Esophagus muscularis mucosa (tissue), 4 donors: ENCODE results near the gene PTBP1. TPM values are rescaled to one million over a fixed set of nuclear protein-coding genes. Genes with fewer than 3 reads are reported as not detected.
A peak's percentile ranks its signal among the peaks of the same experiment; 100 is the strongest.

Experiments
- DNase-seq: peaks from one replicate; pipeline ENCODE4 v3.0.0-alpha.2; 2017; ENCODE audit errors: extremely low spot score
- H3K27ac ChIP-seq, 4 donors: fragments of 200-600 bp; sonication (generic); replicated peaks in 1 of 4; 1 replicate in 3 of 4; 2 replicates in 1 of 4; pipeline ENCODE4 v1.5.1; 2016 to 2019; ENCODE audit warnings: mild to moderate bottlenecking in 1 of 4
- H3K27me3 ChIP-seq, 4 donors: fragments of 200-600 bp; sonication (generic); one replicate each; pipeline versions ENCODE4 v1.5.1 to v1.6.0; 2016 to 2019
- H3K36me3 ChIP-seq, 4 donors: fragments of 200-600 bp; sonication (generic); one replicate each; pipeline ENCODE4 v1.5.1; 2016 to 2019
- H3K4me1 ChIP-seq, 4 donors: fragments of 200-600 bp; sonication (generic); one replicate each; pipeline ENCODE4 v1.5.1; 2016 to 2019
- H3K4me3 ChIP-seq, 4 donors: fragments of 200-600 bp; sonication (generic); 1 replicate in 2 of 4; 2 replicates in 2 of 4; pipeline ENCODE4 v1.5.1; 2016 to 2019; ENCODE audit warnings: mild to moderate bottlenecking in 4 of 4, moderate library complexity in 1 of 4
- H3K9me3 ChIP-seq, 4 donors: fragments of 200-600 bp; sonication (generic); 1 replicate in 3 of 4; 2 replicates in 1 of 4; pipeline ENCODE4 v1.5.1; 2016 to 2019
- EP300 ChIP-seq: sonication (generic); formaldehyde crosslinking; IDR thresholded peaks from one replicate; pipeline ENCODE4 v1.6.1; 2017; ENCODE audit warnings: antibody characterized with exemption
- POLR2A ChIP-seq: fragments of 450-650 bp; IDR thresholded peaks from one replicate; pipeline ENCODE4 v1.6.1; 2017; ENCODE audit warnings: antibody characterized with exemption, moderate library complexity, mild to moderate bottlenecking, low read depth
- POLR2AphosphoS5 ChIP-seq, 2 donors: sonication (generic); formaldehyde crosslinking; IDR thresholded peaks; one replicate each; pipeline ENCODE4 v1.6.1; 2017; ENCODE audit warnings: antibody characterized with exemption in 2 of 2
- WGBS: methylation state at CpG from one replicate; pipeline ENCODE4 v1.1.5; 2018; 5-methylcytosine and 5-hydroxymethylcytosine counted together
- intact Hi-C: fragments of 100-400 bp; cut with DNase I; formaldehyde crosslinking; loops from one replicate; pipeline ENCODE4 v1.15.1; 2023
- total RNA-seq, 4 donors: library from RNA; depleted of rRNA; stranded (reverse); fragments of >200 nt; gene quantifications; one replicate each; pipeline versions ENCODE4 v1.1.0 to v1.2.1, GENCODE V29; 2016
- TF ChIP-seq, protein P1 (sequence below), 3 experiments: fragments of 200-600 bp in 2 of 3; fragments of 450-650 bp in 1 of 3; sonication (generic) in 2 of 3; IDR thresholded peaks; one replicate each; pipeline ENCODE4 v1.5.1; 2017 to 2019; ENCODE audit warnings: antibody characterized with exemption in 3 of 3, mild to moderate bottlenecking in 2 of 3, moderate library complexity in 1 of 3

PTBP1 gene
- total RNA-seq, 4 donors from 2014 or later: 76.8 to 110 (median 95.3) TPM

DNA sequence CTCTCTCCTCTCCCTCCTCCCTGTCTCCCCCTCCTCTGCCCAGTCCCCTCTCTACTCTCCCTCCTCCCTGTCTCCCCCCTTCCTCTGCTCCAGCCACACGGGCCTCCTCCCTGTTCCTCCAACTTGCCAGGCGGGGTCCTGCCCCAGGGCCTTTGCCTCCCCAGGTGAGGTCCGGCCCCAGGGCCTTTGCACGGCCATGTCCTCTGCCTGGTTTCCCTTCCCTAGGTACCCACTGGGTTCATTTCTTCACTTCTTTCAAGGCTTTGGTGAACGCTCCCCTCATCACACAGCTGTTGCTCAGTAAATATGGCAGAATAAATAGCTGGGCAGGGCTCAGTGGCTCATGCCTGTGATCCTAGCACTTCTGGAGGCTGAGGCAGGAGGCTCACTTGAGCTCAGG is 25.2 kb upstream of the PTBP1 start:
- no peaks in the 10 kb centered on the region for H3K36me3 ChIP-seq
- 87% methylated on average over 5 of the region's 5 CpGs for WGBS
- no peak for DNase-seq
- H3K9me3 ChIP-seq: no peaks in the 10 kb centered on the region
- no peak for TF ChIP-seq POLR2AphosphoS5 (IDR thresholded peaks at IDR 0.05)
- no peak for TF ChIP-seq EP300
- TF ChIP-seq POLR2A: no peak
- TF ChIP-seq, protein P1, sequence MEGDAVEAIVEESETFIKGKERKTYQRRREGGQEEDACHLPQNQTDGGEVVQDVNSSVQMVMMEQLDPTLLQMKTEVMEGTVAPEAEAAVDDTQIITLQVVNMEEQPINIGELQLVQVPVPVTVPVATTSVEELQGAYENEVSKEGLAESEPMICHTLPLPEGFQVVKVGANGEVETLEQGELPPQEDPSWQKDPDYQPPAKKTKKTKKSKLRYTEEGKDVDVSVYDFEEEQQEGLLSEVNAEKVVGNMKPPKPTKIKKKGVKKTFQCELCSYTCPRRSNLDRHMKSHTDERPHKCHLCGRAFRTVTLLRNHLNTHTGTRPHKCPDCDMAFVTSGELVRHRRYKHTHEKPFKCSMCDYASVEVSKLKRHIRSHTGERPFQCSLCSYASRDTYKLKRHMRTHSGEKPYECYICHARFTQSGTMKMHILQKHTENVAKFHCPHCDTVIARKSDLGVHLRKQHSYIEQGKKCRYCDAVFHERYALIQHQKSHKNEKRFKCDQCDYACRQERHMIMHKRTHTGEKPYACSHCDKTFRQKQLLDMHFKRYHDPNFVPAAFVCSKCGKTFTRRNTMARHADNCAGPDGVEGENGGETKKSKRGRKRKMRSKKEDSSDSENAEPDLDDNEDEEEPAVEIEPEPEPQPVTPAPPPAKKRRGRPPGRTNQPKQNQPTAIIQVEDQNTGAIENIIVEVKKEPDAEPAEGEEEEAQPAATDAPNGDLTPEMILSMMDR (IDR thresholded peaks at IDR 0.05): no peak
- intact Hi-C loops: no loop called here
- H3K27ac ChIP-seq: no peak overlapping the region
- peaks cover 5 to 8% (median 6%) of the 10 kb centered on the region in 4 donors for H3K4me1 ChIP-seq
- no peak overlapping the region for H3K4me3 ChIP-seq
- peaks cover 0 to 35% (median 1%) of the 10 kb centered on the region in 4 donors for H3K27me3 ChIP-seq

DNA sequence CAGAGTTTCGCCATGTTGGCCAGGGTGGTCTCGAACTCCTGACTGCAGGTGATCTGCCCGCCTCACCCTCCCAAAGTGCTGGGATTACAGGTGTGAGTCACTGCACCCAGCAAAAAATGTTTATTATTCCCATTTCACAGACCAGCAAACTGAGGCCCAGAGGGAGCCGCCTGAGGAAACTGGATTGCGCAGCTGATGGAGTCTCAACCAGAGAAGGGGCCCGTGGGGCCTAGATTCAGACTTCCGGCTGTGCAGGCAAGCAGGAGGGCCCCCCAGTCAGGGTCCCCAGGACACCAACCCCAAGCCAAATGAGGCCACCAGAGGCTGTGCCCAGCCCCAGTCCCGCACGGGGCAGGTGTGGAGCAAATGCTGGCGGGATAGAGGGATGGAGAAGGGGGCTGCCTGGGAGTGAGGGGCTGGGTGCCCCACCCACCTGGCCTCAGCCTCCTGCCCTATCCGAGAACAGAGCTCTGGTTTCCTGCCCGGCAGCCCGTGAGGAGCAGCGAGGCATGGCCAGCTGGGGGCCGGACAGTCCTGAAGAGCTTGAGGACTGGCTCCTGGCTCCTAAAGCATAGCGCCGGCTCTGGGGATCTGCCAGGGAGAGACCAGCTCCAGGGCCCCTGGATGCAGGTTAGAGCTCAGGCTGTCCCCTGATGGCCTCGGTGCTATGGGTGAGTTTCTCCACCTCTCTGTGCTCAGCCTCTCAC is 24.4 kb upstream of the PTBP1 start:
- H3K27me3 ChIP-seq: peaks cover 0 to 35% (median 1%) of the 10 kb centered on the region in 4 donors
- peaks cover 5 to 8% (median 6%) of the 10 kb centered on the region in 4 donors for H3K4me1 ChIP-seq
- no peak for TF ChIP-seq POLR2AphosphoS5 (IDR thresholded peaks at IDR 0.05)
- TF ChIP-seq, protein P1 (IDR thresholded peaks at IDR 0.05): no peak
- TF ChIP-seq EP300: no peak
- TF ChIP-seq POLR2A: no peak
- DNase-seq: no peak
- whole genome bisulfite sequencing: 84% methylated on average over 12 of the region's 18 CpGs
- no peak overlapping the region for H3K27ac ChIP-seq
- no peaks in the 10 kb centered on the region for H3K36me3 ChIP-seq
- H3K4me3 ChIP-seq: no peak overlapping the region
- intact Hi-C loops: no loop called here
- no peaks in the 10 kb centered on the region for H3K9me3 ChIP-seq

DNA sequence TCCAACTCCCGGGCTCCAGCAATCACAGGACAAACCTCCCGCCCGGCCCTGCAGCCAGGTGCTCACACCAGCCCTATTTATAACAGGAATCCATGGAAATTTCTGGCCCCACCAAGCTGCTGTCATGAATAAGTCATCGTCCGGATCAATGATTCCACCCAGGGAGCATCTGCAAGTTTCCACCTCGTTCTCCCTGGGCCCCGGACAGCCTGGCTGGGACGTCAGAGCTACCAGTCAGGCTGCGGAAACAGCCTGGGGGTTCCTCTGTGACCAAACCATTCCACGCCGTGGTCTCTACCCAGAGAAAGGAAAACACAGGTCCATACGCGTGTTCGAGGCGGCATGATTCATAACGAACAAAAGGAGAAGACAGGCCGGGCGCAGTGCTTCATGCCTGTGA is 20.7 kb upstream of the PTBP1 start:
- intact Hi-C loops: no loop called here
- 92% methylated on average over 18 of the region's 18 CpGs for WGBS
- H3K9me3 ChIP-seq: no peaks in the 10 kb centered on the region
- no peak for DNase-seq
- peaks cover 0 to 32% (median 0%) of the 10 kb centered on the region in 4 donors for H3K27me3 ChIP-seq
- no peak overlapping the region for H3K4me3 ChIP-seq
- H3K36me3 ChIP-seq: no peaks in the 10 kb centered on the region
- peaks cover 0 to 8% (median 3%) of the 10 kb centered on the region in 4 donors for H3K4me1 ChIP-seq
- no peak for TF ChIP-seq POLR2A
- TF ChIP-seq, protein P1 (IDR thresholded peaks at IDR 0.05): no peak
- no peak for TF ChIP-seq EP300
- TF ChIP-seq POLR2AphosphoS5 (IDR thresholded peaks at IDR 0.05): no peak
- H3K27ac ChIP-seq: no peak overlapping the region

DNA sequence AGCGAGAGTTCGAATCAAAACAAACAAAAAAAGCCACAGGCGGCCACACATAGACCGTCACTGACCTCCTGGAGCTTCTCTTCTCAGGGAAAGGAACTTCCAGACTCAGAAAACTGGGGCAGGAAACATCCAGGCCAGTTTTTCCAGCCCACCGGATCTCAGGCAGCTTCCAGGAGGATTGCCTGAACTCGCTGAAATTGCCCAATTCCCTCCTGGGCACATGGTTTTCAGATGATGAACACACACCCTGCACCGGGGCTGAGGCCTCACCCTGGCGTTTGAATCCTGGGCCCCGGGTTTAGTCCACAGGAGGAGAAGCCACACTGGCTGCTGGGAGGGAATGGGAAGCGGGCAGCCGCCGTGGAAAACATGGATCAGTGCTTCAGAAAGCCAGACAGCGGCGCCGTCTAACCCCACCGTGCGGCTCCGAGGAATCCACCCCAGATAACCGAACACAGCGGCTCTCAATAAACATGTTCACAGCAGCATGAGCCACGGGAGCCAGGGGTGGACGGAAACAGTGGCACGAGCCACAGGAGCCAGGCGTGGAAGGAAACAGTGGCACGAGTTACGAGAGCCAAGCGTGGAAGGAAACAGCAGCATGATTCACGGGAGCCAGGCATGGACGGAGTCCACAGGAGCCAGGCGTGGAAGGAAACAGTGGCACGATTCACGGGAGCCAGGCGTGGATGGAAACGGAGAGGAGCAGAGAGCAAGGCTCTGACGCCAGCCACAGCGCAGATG is 18.2 kb upstream of the PTBP1 start:
- H3K27me3 ChIP-seq: peaks cover 0 to 31% (median 0%) of the 10 kb centered on the region in 4 donors
- H3K4me3 ChIP-seq: peak overlapping the region in 1 of 4 donors; percentile 3
- peaks cover 7 to 27% (median 13%) of the 10 kb centered on the region in 4 donors for H3K4me1 ChIP-seq
- H3K36me3 ChIP-seq: no peaks in the 10 kb centered on the region
- peak; percentile 7 to 19 for TF ChIP-seq POLR2AphosphoS5 (IDR thresholded peaks at IDR 0.05)
- TF ChIP-seq POLR2A: no peak
- TF ChIP-seq EP300: no peak
- TF ChIP-seq, protein P1 (IDR thresholded peaks at IDR 0.05): no peak
- no peaks in the 10 kb centered on the region for H3K9me3 ChIP-seq
- H3K27ac ChIP-seq: peak overlapping the region in 3 of 4 donors; percentile 34 to 58 (median 43)
- DNase-seq: no peak
- intact Hi-C loops: no loop called here
- 71% methylated on average over 35 of the region's 36 CpGs for WGBS
